Fibroblast of pulmonary artery (primary cell): Measurements from ENCODE around the gene CHD3.
"Not testable (repeated sequence)": the region's sequence is repeated elsewhere in the genome, so short reads cannot be mapped to it uniquely, and the experiment has no call there.

ENCODE experiments used
- DNase-seq: peaks from one replicate; pipeline ENCODE4 v3.0.0-alpha.2; 2010; ENCODE audit warnings: low read depth
- H3K4me3 ChIP-seq: replicated peaks from 2 replicates; pipeline ENCODE4 v1.5.1; 2011; ENCODE audit warnings: low read depth, mild to moderate bottlenecking, control low read depth, low read length, moderate library complexity
- CTCF ChIP-seq: IDR thresholded peaks from 2 replicates; pipeline ENCODE4 v1.5.1; 2011; ENCODE audit warnings: mild to moderate bottlenecking, control low read depth, low read length, inconsistent platforms; ENCODE audit errors: missing control alignments

CHD3 gene

GRCh38 chr17:7858522-7858810 lies 30.1 kb upstream of the CHD3 start:
- DNase-seq, result peak; percentile 50
- peak; percentile 44 for TF ChIP-seq CTCF
- peak overlapping the region; percentile 81 for H3K4me3 ChIP-seq

GRCh38 chr17:7859028-7859427 lies 29.6 kb upstream of the CHD3 start:
- H3K4me3 ChIP-seq, result peak overlapping the region; percentile 81
- TF ChIP-seq CTCF, result no peak
- DNase-seq, result no peak

- H3K4me3 ChIP-seq, result no peak overlapping the region
- DNase-seq, result peak; percentile 65
- TF ChIP-seq CTCF, result peak; percentile 70
Observed at GRCh38 chr17:7862692-7863437, 25.7 kb upstream of the CHD3 start.

- not testable (repeated sequence) for H3K4me3 ChIP-seq, DNase-seq
Observed at GRCh38 chr17:7864384-7864783, 24.2 kb upstream of the CHD3 start.

GRCh38 chr17:7864995-7865650 lies 23.5 kb upstream of the CHD3 start:
- no peak for TF ChIP-seq CTCF
- no peak for DNase-seq
- H3K4me3 ChIP-seq, result no peak overlapping the region

GRCh38 chr17:7867881-7868329 lies 20.7 kb upstream of the CHD3 start:
- no peak for TF ChIP-seq CTCF
- no peak overlapping the region for H3K4me3 ChIP-seq

GRCh38 chr17:7873051-7873450 lies 15.5 kb upstream of the CHD3 start:
- H3K4me3 ChIP-seq, result no peak overlapping the region
- DNase-seq, result peak; percentile 23
- no peak for TF ChIP-seq CTCF

More at GRCh38 chr17:7867881-7868329, 20.7 kb upstream of the CHD3 start:
- no peak for DNase-seq
